ENCODE measurements around the gene RHBDD1. TPM values are rescaled to one million over a fixed set of nuclear protein-coding genes. Genes with fewer than 3 reads are reported as not detected.
A peak's percentile ranks its signal among the peaks of the same experiment; 100 is the strongest.
"Not testable (repeated sequence)": the region's sequence is repeated elsewhere in the genome, so short reads cannot be mapped to it uniquely, and the experiment has no call there.

RHBDD1 gene
- total RNA-seq, 1 donor from 2014 or later: 27.7 TPM

GRCh38 chr2:226831266-226831665 lies 4.6 kb upstream of the RHBDD1 start:
- DNase-seq (ENCODE audit: extremely low spot score, unreplicated experiment): no peak
- Mint-ChIP-seq H3K36me3 (ENCODE audit: unreplicated experiment) (no peaks in the 10 kb centered on the region), H3K27me3 (ENCODE audit: unreplicated experiment) (no peaks in the 10 kb centered on the region), H3K4me1 (ENCODE audit: unreplicated experiment) (peaks cover 5% of the 10 kb centered on the region), H3K9me3 (ENCODE audit: unreplicated experiment) (no peaks in the 10 kb centered on the region), H3K4me3 (ENCODE audit: unreplicated experiment) (no peak overlapping the region), H3K27ac (ENCODE audit: unreplicated experiment) (no peak overlapping the region)
- no peak for TF ChIP-seq CTCF (IDR thresholded peaks at IDR 0.05)

GRCh38 chr2:226832061-226832460 lies 3.8 kb upstream of the RHBDD1 start:
- no peak overlapping the region for H3K4me3 Mint-ChIP-seq (ENCODE audit: unreplicated experiment)
- H3K36me3 Mint-ChIP-seq (ENCODE audit: unreplicated experiment): no peaks in the 10 kb centered on the region
- H3K9me3 Mint-ChIP-seq (ENCODE audit: unreplicated experiment): no peaks in the 10 kb centered on the region
- H3K27me3 Mint-ChIP-seq (ENCODE audit: unreplicated experiment): no peaks in the 10 kb centered on the region
- no peak overlapping the region for H3K27ac Mint-ChIP-seq (ENCODE audit: unreplicated experiment)
- no peak for DNase-seq (ENCODE audit: extremely low spot score, unreplicated experiment)
- peaks cover 10% of the 10 kb centered on the region for H3K4me1 Mint-ChIP-seq (ENCODE audit: unreplicated experiment)
- no peak for TF ChIP-seq CTCF (IDR thresholded peaks at IDR 0.05)

GRCh38 chr2:226834880-226835279 lies 974 bp upstream of the RHBDD1 start:
- not testable (repeated sequence) for H3K27me3 Mint-ChIP-seq (ENCODE audit: unreplicated experiment); H3K9me3 Mint-ChIP-seq (ENCODE audit: unreplicated experiment); DNase-seq (ENCODE audit: extremely low spot score, unreplicated experiment); H3K27ac Mint-ChIP-seq (ENCODE audit: unreplicated experiment); H3K36me3 Mint-ChIP-seq (ENCODE audit: unreplicated experiment)
- Mint-ChIP-seq H3K4me1 (ENCODE audit: unreplicated experiment) (peaks cover 21% of the 10 kb centered on the region), H3K4me3 (ENCODE audit: unreplicated experiment) (peak overlapping the region; percentile 93)

GRCh38 chr2:226835420-226835795 lies 446 bp upstream of the RHBDD1 start:
- peaks cover 2% of the 10 kb centered on the region for H3K36me3 Mint-ChIP-seq (ENCODE audit: unreplicated experiment)
- peak overlapping the region; percentile 99 for H3K27ac Mint-ChIP-seq (ENCODE audit: unreplicated experiment)
- peaks cover 21% of the 10 kb centered on the region for H3K4me1 Mint-ChIP-seq (ENCODE audit: unreplicated experiment)
- H3K27me3 Mint-ChIP-seq (ENCODE audit: unreplicated experiment): no peaks in the 10 kb centered on the region
- DNase-seq (ENCODE audit: extremely low spot score, unreplicated experiment): no peak
- peak overlapping the region; percentile 93 for H3K4me3 Mint-ChIP-seq (ENCODE audit: unreplicated experiment)
- TF ChIP-seq CTCF (IDR thresholded peaks at IDR 0.05): no peak
- H3K9me3 Mint-ChIP-seq (ENCODE audit: unreplicated experiment): no peaks in the 10 kb centered on the region

GRCh38 chr2:226836548-226836885 lies 663 bp downstream of the RHBDD1 start:
- H3K9me3 Mint-ChIP-seq (ENCODE audit: unreplicated experiment): no peaks in the 10 kb centered on the region
- no peaks in the 10 kb centered on the region for H3K27me3 Mint-ChIP-seq (ENCODE audit: unreplicated experiment)
- DNase-seq (ENCODE audit: extremely low spot score, unreplicated experiment): no peak
- TF ChIP-seq CTCF (IDR thresholded peaks at IDR 0.05): no peak
- H3K27ac Mint-ChIP-seq (ENCODE audit: unreplicated experiment): peak overlapping the region; percentile 99
- peaks cover 21% of the 10 kb centered on the region for H3K4me1 Mint-ChIP-seq (ENCODE audit: unreplicated experiment)
- H3K4me3 Mint-ChIP-seq (ENCODE audit: unreplicated experiment): peak overlapping the region; percentile 93
- peaks cover 2% of the 10 kb centered on the region for H3K36me3 Mint-ChIP-seq (ENCODE audit: unreplicated experiment)

GRCh38 chr2:226837334-226837733 lies 1.5 kb downstream of the RHBDD1 start:
- H3K9me3 Mint-ChIP-seq (ENCODE audit: unreplicated experiment): peaks cover 5% of the 10 kb centered on the region
- H3K4me3 Mint-ChIP-seq (ENCODE audit: unreplicated experiment): peak overlapping the region; percentile 93
- TF ChIP-seq CTCF (IDR thresholded peaks at IDR 0.05): no peak
- DNase-seq (ENCODE audit: extremely low spot score, unreplicated experiment): no peak
- no peaks in the 10 kb centered on the region for H3K27me3 Mint-ChIP-seq (ENCODE audit: unreplicated experiment)
- peak overlapping the region; percentile 33 for H3K27ac Mint-ChIP-seq (ENCODE audit: unreplicated experiment)
- peaks cover 21% of the 10 kb centered on the region for H3K4me1 Mint-ChIP-seq (ENCODE audit: unreplicated experiment)
- peaks cover 9% of the 10 kb centered on the region for H3K36me3 Mint-ChIP-seq (ENCODE audit: unreplicated experiment)

Data from osteocyte (in vitro differentiated cells).